ENCODE measurements around the gene ZNF724.
"Not testable (repeated sequence)": the region's sequence is repeated elsewhere in the genome, so short reads cannot be mapped to it uniquely, and the experiment has no call there.

Gene ZNF724

GRCh38 chr19:23262920-23263319 is 12.7 kb upstream of the ZNF724 start:
- Mint-ChIP-seq H3K27me3 (no peaks in the 10 kb centered on the region), H3K9me3 (peaks cover 4% of the 10 kb centered on the region), H3K4me1 (ENCODE audit: low read depth) (peaks cover 14% of the 10 kb centered on the region), H3K27ac (peak overlapping the region; percentile 52), H3K4me3 (no peak overlapping the region), H3K36me3 (ENCODE audit: low read depth) (peaks cover 80% of the 10 kb centered on the region)
- DNase-seq = no peak

- no peak overlapping the region for H3K27ac Mint-ChIP-seq
- peaks cover 5% of the 10 kb centered on the region for H3K9me3 Mint-ChIP-seq
- H3K27me3 Mint-ChIP-seq = no peaks in the 10 kb centered on the region
- H3K4me1 Mint-ChIP-seq (ENCODE audit: low read depth) = peaks cover 12% of the 10 kb centered on the region
- H3K4me3 Mint-ChIP-seq = no peak overlapping the region
- no peak for DNase-seq
- H3K36me3 Mint-ChIP-seq (ENCODE audit: low read depth) = peaks cover 81% of the 10 kb centered on the region
Observed at GRCh38 chr19:23261496-23262020, 11.4 kb upstream of the ZNF724 start.

- peaks cover 5% of the 10 kb centered on the region for H3K9me3 Mint-ChIP-seq
- no peak for DNase-seq
- H3K4me3 Mint-ChIP-seq = no peak overlapping the region
- H3K36me3 Mint-ChIP-seq (ENCODE audit: low read depth) = peaks cover 82% of the 10 kb centered on the region
- H3K4me1 Mint-ChIP-seq (ENCODE audit: low read depth) = peaks cover 12% of the 10 kb centered on the region
- no peaks in the 10 kb centered on the region for H3K27me3 Mint-ChIP-seq
- H3K27ac Mint-ChIP-seq = no peak overlapping the region
Observed at GRCh38 chr19:23260956-23261355, 10.8 kb upstream of the ZNF724 start.

GRCh38 chr19:23259961-23260360 is 9.8 kb upstream of the ZNF724 start:
- Mint-ChIP-seq H3K9me3 (peaks cover 5% of the 10 kb centered on the region), H3K36me3 (ENCODE audit: low read depth) (peaks cover 89% of the 10 kb centered on the region), H3K27ac (no peak overlapping the region), H3K4me1 (ENCODE audit: low read depth) (peaks cover 12% of the 10 kb centered on the region), H3K4me3 (no peak overlapping the region), H3K27me3 (no peaks in the 10 kb centered on the region)
- DNase-seq = no peak

GRCh38 chr19:23255700-23256099 is 5.5 kb upstream of the ZNF724 start:
- no peaks in the 10 kb centered on the region for H3K27me3 Mint-ChIP-seq
- no peaks in the 10 kb centered on the region for H3K4me1 Mint-ChIP-seq (ENCODE audit: low read depth)
- H3K36me3 Mint-ChIP-seq (ENCODE audit: low read depth) = peaks cover 59% of the 10 kb centered on the region
- H3K9me3 Mint-ChIP-seq = peaks cover 3% of the 10 kb centered on the region
- DNase-seq = no peak
- H3K27ac Mint-ChIP-seq = no peak overlapping the region
- H3K4me3 Mint-ChIP-seq = no peak overlapping the region

GRCh38 chr19:23254141-23254910 is 4.1 kb upstream of the ZNF724 start:
- peaks cover 2% of the 10 kb centered on the region for H3K4me1 Mint-ChIP-seq (ENCODE audit: low read depth)

GRCh38 chr19:23253256-23253655 is 3.1 kb upstream of the ZNF724 start:
- H3K27me3 Mint-ChIP-seq, DNase-seq, H3K27ac Mint-ChIP-seq: not testable (repeated sequence)

More at GRCh38 chr19:23254141-23254910, 4.1 kb upstream of the ZNF724 start:
- Mint-ChIP-seq H3K9me3 (peaks cover 3% of the 10 kb centered on the region), H3K36me3 (ENCODE audit: low read depth) (peaks cover 55% of the 10 kb centered on the region), H3K4me3 (no peak overlapping the region), H3K27me3 (no peaks in the 10 kb centered on the region), H3K27ac (no peak overlapping the region)
- DNase-seq = no peak

GRCh38 chr19:23241419-23241818 is 8.8 kb downstream of the ZNF724 start:
- Mint-ChIP-seq H3K4me3 (no peak overlapping the region), H3K27ac (no peak overlapping the region), H3K27me3 (no peaks in the 10 kb centered on the region), H3K4me1 (ENCODE audit: low read depth) (peaks cover 2% of the 10 kb centered on the region), H3K9me3 (peaks cover 33% of the 10 kb centered on the region), H3K36me3 (ENCODE audit: low read depth) (peaks cover 94% of the 10 kb centered on the region)
- DNase-seq = no peak

More at GRCh38 chr19:23253256-23253655, 3.1 kb upstream of the ZNF724 start:
- not testable (repeated sequence) for H3K4me3 Mint-ChIP-seq; H3K9me3 Mint-ChIP-seq; H3K4me1 Mint-ChIP-seq (ENCODE audit: low read depth)
- H3K36me3 Mint-ChIP-seq (ENCODE audit: low read depth) = peaks cover 54% of the 10 kb centered on the region

- Mint-ChIP-seq H3K27ac (no peak overlapping the region), H3K4me3 (no peak overlapping the region), H3K27me3 (no peaks in the 10 kb centered on the region), H3K36me3 (ENCODE audit: low read depth) (peaks cover 87% of the 10 kb centered on the region), H3K4me1 (ENCODE audit: low read depth) (no peaks in the 10 kb centered on the region), H3K9me3 (peaks cover 28% of the 10 kb centered on the region)
- DNase-seq = no peak
Observed at GRCh38 chr19:23222998-23223652, 27.1 kb downstream of the ZNF724 start.

GRCh38 chr19:23203841-23204344 is 46.3 kb downstream of the ZNF724 start:
- DNase-seq = no peak
- peaks cover 7% of the 10 kb centered on the region for H3K27me3 Mint-ChIP-seq
- H3K36me3 Mint-ChIP-seq (ENCODE audit: low read depth) = peaks cover 2% of the 10 kb centered on the region
- H3K9me3 Mint-ChIP-seq = peaks cover 19% of the 10 kb centered on the region
- H3K27ac Mint-ChIP-seq = no peak overlapping the region
- no peak overlapping the region for H3K4me3 Mint-ChIP-seq
- H3K4me1 Mint-ChIP-seq (ENCODE audit: low read depth) = no peaks in the 10 kb centered on the region

- no peak for DNase-seq
- Mint-ChIP-seq H3K9me3 (peaks cover 27% of the 10 kb centered on the region), H3K27me3 (no peaks in the 10 kb centered on the region), H3K27ac (no peak overlapping the region), H3K36me3 (ENCODE audit: low read depth) (no peaks in the 10 kb centered on the region), H3K4me1 (ENCODE audit: low read depth) (no peaks in the 10 kb centered on the region), H3K4me3 (no peak overlapping the region)
Observed at GRCh38 chr19:23190341-23190740, 59.9 kb downstream of the ZNF724 start.

- Mint-ChIP-seq H3K4me3 (no peak overlapping the region), H3K4me1 (ENCODE audit: low read depth) (no peaks in the 10 kb centered on the region), H3K36me3 (ENCODE audit: low read depth) (no peaks in the 10 kb centered on the region), H3K27me3 (no peaks in the 10 kb centered on the region), H3K9me3 (peaks cover 9% of the 10 kb centered on the region), H3K27ac (no peak overlapping the region)
- DNase-seq = no peak
Observed at GRCh38 chr19:23183251-23183650, 66.9 kb downstream of the ZNF724 start.
